Breast epithelium (tissue), 4 donors: ENCODE measurements around the gene NAGPA. TPM values are rescaled to one million over a fixed set of nuclear protein-coding genes. Genes with fewer than 3 reads are reported as not detected.

Experiments used
- DNase-seq, 2 donors: peaks; one replicate each; pipeline ENCODE4 v3.0.0-alpha.2; 2019; ENCODE audit warnings: low spot score in 2 of 2
- H3K27ac ChIP-seq, 2 donors: fragments of 200-600 bp; sonication (generic) in 1 of 2; one replicate each; pipeline ENCODE4 v1.5.1; 2016 to 2019; ENCODE audit warnings: mild to moderate bottlenecking in 1 of 2
- H3K27me3 ChIP-seq, 2 donors: fragments of 200-600 bp; sonication (generic) in 1 of 2; one replicate each; pipeline versions ENCODE4 v1.5.1 to v1.6.0; 2017 to 2019; ENCODE audit warnings: control low read depth in 1 of 2, mild to moderate bottlenecking in 1 of 2
- H3K36me3 ChIP-seq: fragments of 200-600 bp; one replicate; pipeline ENCODE4 v1.5.1; 2019
- H3K4me1 ChIP-seq, 2 donors: fragments of 200-600 bp; sonication (generic); one replicate each; pipeline ENCODE4 v1.5.1; 2016 to 2019; ENCODE audit warnings: control low read depth in 1 of 2
- H3K4me3 ChIP-seq, 3 donors: fragments of 200-600 bp; sonication (generic); 1 replicate in 2 of 3; 2 replicates in 1 of 3; pipeline ENCODE4 v1.5.1; 2016 to 2019; ENCODE audit warnings: mild to moderate bottlenecking in 3 of 3, moderate library complexity in 2 of 3
- H3K9me3 ChIP-seq, 2 donors: fragments of 200-600 bp; sonication (generic) in 1 of 2; one replicate each; pipeline ENCODE4 v1.5.1; 2016 to 2019; ENCODE audit warnings: control low read depth in 1 of 2
- POLR2A ChIP-seq: fragments of 450-650 bp; IDR thresholded peaks from one replicate; pipeline ENCODE4 v1.6.1; 2016; ENCODE audit warnings: antibody characterized with exemption, mild to moderate bottlenecking, moderate library complexity
- POLR2AphosphoS5 ChIP-seq, 3 donors: sonication (generic); formaldehyde crosslinking; IDR thresholded peaks; one replicate each; pipeline ENCODE4 v1.6.1; 2017; ENCODE audit warnings: antibody characterized with exemption in 3 of 3
- intact Hi-C: fragments of 100-400 bp; cut with DNase I; formaldehyde crosslinking; loops from one replicate; pipeline ENCODE4 v1.15.1; 2023; ENCODE audit warnings: low total_unique reads
- total RNA-seq, 3 donors: library from RNA; depleted of rRNA; stranded (reverse); fragments of >200 nt; gene quantifications; one replicate each; pipeline ENCODE4 v1.1.0, GENCODE V29; 2016
- TF ChIP-seq, protein P1 (sequence below), 3 donors: fragments of 450-650 bp; IDR thresholded peaks; one replicate each; pipeline ENCODE4 v1.5.1; 2016 to 2017; ENCODE audit warnings: antibody characterized with exemption in 3 of 3, mild to moderate bottlenecking in 3 of 3, moderate library complexity in 3 of 3

Gene NAGPA
- total RNA-seq, 3 donors from 2014 or later: 18.4 to 26.2 (median 21.8) TPM

DNA sequence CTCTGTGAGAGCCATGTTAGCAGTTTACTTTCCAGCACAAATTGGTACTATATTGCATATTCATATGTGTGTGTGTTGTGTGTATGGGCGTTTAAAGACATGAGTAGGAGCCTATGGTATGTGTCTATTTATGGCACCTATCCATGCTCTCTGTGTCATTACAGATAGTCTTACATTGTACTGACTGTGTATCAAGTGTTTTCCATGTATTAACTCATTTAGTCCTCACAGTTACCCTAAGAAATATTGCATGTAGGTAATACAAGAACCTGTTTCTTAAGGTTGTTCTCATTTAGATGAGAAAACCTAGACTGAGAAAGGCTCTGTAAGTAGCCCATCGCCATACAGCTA is 39.5 kb upstream of the NAGPA start:
- Histone ChIP-seq H3K27ac (no peak overlapping the region), H3K9me3 (no peaks in the 10 kb centered on the region), H3K4me1 (peaks cover 0 to 8% of the 10 kb centered on the region in 2 donors), H3K27me3 (no peaks in the 10 kb centered on the region), H3K4me3 (no peak overlapping the region), H3K36me3 (no peaks in the 10 kb centered on the region)
- TF ChIP-seq, protein P1, sequence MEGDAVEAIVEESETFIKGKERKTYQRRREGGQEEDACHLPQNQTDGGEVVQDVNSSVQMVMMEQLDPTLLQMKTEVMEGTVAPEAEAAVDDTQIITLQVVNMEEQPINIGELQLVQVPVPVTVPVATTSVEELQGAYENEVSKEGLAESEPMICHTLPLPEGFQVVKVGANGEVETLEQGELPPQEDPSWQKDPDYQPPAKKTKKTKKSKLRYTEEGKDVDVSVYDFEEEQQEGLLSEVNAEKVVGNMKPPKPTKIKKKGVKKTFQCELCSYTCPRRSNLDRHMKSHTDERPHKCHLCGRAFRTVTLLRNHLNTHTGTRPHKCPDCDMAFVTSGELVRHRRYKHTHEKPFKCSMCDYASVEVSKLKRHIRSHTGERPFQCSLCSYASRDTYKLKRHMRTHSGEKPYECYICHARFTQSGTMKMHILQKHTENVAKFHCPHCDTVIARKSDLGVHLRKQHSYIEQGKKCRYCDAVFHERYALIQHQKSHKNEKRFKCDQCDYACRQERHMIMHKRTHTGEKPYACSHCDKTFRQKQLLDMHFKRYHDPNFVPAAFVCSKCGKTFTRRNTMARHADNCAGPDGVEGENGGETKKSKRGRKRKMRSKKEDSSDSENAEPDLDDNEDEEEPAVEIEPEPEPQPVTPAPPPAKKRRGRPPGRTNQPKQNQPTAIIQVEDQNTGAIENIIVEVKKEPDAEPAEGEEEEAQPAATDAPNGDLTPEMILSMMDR (IDR thresholded peaks at IDR 0.05): no peak
- TF ChIP-seq POLR2A (no peak), POLR2AphosphoS5 (IDR thresholded peaks at IDR 0.05) (no peak)
- no peak for DNase-seq
- intact Hi-C loops: no loop called here

DNA sequence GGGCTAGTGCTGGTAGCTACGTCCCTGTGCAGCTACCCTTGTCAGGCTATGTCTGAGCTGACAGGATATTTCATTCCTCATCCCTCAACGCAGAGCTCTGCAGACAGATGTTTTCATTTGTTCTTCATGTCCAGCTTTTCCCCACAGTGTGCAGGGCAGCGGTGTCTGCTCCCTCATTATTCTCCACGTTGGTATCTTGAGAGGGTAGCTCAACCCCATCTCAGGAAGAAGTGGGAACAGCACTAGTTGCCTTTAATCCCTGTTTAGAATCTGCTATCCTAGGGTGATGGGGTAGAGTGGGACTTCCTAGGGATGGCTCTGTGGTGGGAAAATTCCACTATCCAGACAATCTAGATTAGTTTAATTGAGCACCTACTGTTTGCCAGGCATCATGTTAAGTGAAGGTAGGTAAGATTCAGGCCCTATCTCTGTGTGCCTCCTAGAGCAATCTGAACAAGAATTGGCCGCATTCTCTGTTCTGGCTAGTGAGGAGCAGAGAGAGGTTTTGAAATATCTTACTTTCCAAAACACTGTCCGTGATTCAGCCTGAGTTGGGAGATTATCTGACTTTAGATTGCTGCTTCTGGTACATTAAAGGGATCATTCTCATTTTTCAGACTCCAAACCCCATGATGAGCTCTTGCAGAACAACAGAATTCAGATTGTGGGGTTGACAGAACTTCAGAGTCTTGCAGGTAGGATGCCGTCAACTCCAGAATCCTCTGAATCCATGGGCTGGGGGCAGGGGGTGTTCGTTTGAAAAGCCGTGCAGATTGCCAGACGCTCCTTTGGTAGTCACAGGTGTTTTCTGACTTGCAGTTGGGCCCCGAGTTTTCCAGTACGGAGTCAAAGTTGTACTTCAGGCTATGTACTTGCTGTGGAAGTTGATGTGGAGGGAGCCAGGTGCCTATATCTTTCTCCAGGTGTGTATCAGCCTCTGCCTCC is 38.9 kb upstream of the NAGPA start:
- intact Hi-C loops: no loop called here
- H3K27me3 ChIP-seq: no peaks in the 10 kb centered on the region
- H3K4me3 ChIP-seq: peak overlapping the region; percentile 70 to 77 (median 74)
- no peaks in the 10 kb centered on the region for H3K36me3 ChIP-seq
- no peak for DNase-seq
- H3K4me1 ChIP-seq: peaks cover 0 to 8% of the 10 kb centered on the region in 2 donors
- peak overlapping the region; percentile 83 to 84 for H3K27ac ChIP-seq
- no peak for TF ChIP-seq POLR2A
- TF ChIP-seq, protein P1 (IDR thresholded peaks at IDR 0.05): no peak
- no peak for TF ChIP-seq POLR2AphosphoS5 (IDR thresholded peaks at IDR 0.05)
- no peaks in the 10 kb centered on the region for H3K9me3 ChIP-seq

DNA sequence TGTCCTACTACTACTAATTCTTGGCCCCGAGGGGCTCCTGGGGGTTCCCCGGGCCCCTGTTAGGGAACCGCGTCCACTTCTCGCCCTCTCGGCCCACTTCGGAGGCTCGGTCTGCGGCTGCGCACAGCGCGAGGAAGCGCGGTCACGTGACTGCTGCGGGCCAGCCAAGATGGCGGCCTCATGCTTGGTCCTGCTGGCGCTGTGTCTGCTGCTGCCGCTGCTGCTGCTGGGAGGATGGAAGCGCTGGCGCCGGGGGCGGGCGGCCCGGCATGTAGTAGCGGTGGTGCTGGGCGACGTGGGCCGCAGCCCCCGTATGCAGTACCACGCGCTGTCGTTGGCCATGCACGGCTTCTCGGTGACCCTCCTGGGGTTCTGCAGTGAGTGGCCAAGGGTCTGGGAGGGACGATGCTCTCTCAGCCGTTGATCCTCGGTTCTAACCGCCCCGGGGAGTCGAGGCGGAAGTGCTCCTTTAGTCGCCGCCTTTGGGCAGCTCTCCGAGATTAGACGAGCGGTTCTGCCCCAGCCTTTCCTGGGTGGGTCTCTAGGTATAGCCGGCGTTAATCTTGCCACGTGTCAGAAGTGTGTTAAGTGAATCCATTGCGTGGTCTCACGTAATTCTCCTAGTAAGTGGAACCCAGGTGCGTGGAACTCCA is 38.1 kb upstream of the NAGPA start, which contains the start of gene ALG1:
Gene ALG1, plus strand, starts transcription at position 163 of the 653 bp plus-strand sequence. Its CDS starts 7 bp downstream, at position 170.
- Histone ChIP-seq H3K36me3 (no peaks in the 10 kb centered on the region), H3K27me3 (no peaks in the 10 kb centered on the region), H3K27ac (peak within 1 kb of the TSS; percentile 83 to 84), H3K9me3 (no peaks in the 10 kb centered on the region), H3K4me3 (peak within 1 kb of the TSS; percentile 70 to 77 (median 74)), H3K4me1 (peaks cover 0 to 8% of the 10 kb centered on the region in 2 donors)
- intact Hi-C loops: no loop called here
- DNase-seq: peak; percentile 85 to 86
- TF ChIP-seq, protein P1 (IDR thresholded peaks at IDR 0.05): no peak
- TF ChIP-seq POLR2AphosphoS5 (IDR thresholded peaks at IDR 0.05) (peak; percentile 83 to 93 (median 86)), POLR2A (peak; percentile 50)

DNA sequence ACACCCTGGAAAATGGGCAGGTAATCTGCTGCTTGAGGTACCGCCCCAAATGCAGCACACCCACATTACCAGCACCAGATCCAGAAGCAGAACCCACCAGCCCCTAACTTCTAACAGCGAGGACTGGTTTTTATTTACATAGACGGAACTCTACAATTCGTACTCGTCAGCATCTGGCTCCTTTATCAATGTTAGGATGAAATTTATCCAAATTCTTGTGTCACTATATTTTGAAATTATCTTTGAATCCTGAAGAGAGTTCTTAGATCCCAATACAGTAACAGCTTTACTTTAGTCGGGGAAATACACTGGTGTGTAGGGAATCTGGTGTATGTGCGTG is 37.6 kb upstream of the NAGPA start:
- Histone ChIP-seq H3K9me3 (no peaks in the 10 kb centered on the region), H3K4me1 (peaks cover 0 to 8% of the 10 kb centered on the region in 2 donors), H3K27ac (peak overlapping the region; percentile 83 to 84), H3K4me3 (peak overlapping the region; percentile 70 to 77 (median 74)), H3K36me3 (no peaks in the 10 kb centered on the region), H3K27me3 (no peaks in the 10 kb centered on the region)
- TF ChIP-seq, protein P1 (IDR thresholded peaks at IDR 0.05): no peak
- no peak for TF ChIP-seq POLR2A
- TF ChIP-seq POLR2AphosphoS5 (IDR thresholded peaks at IDR 0.05): no peak
- no peak for DNase-seq
- intact Hi-C loops: no loop called here
